ENCODE measurements around the gene CBFA2T3. TPM values are rescaled to one million over a fixed set of nuclear protein-coding genes. Genes with fewer than 3 reads are reported as not detected.

CBFA2T3 gene
- total RNA-seq, 6 experiments from 2014 or later, result not detected

DNA sequence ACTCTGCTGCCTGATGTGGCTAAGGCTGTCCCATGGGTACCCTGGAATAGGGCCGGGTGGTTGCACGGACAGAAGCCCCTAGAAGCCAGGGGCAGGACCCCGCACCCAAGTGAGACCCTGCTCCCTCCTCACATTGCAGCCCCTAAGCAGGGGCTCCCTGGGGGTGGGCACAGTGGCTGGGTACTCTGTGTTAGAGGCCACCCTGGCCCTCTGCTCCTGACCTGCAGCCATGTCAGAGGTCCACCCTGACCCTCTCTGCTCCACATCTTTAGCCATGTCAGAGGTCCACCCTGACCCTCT lies 2.1 kb downstream of the CBFA2T3 start:
- H3K4me3 Mint-ChIP-seq, result no peak overlapping the region
- no peak overlapping the region for H3K27ac Mint-ChIP-seq
- H3K9me3 Mint-ChIP-seq, result no peaks in the 10 kb centered on the region
- no peaks in the 10 kb centered on the region for H3K4me1 Mint-ChIP-seq (ENCODE audit: low read depth)
- H3K36me3 Mint-ChIP-seq (ENCODE audit: low read depth), result no peaks in the 10 kb centered on the region
- DNase-seq, result no peak
- TF ChIP-seq, protein P1, sequence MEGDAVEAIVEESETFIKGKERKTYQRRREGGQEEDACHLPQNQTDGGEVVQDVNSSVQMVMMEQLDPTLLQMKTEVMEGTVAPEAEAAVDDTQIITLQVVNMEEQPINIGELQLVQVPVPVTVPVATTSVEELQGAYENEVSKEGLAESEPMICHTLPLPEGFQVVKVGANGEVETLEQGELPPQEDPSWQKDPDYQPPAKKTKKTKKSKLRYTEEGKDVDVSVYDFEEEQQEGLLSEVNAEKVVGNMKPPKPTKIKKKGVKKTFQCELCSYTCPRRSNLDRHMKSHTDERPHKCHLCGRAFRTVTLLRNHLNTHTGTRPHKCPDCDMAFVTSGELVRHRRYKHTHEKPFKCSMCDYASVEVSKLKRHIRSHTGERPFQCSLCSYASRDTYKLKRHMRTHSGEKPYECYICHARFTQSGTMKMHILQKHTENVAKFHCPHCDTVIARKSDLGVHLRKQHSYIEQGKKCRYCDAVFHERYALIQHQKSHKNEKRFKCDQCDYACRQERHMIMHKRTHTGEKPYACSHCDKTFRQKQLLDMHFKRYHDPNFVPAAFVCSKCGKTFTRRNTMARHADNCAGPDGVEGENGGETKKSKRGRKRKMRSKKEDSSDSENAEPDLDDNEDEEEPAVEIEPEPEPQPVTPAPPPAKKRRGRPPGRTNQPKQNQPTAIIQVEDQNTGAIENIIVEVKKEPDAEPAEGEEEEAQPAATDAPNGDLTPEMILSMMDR (IDR thresholded peaks at IDR 0.05), result no peak
- H3K27me3 Mint-ChIP-seq (ENCODE audit: insufficient read depth), result peaks cover 26% of the 10 kb centered on the region

DNA sequence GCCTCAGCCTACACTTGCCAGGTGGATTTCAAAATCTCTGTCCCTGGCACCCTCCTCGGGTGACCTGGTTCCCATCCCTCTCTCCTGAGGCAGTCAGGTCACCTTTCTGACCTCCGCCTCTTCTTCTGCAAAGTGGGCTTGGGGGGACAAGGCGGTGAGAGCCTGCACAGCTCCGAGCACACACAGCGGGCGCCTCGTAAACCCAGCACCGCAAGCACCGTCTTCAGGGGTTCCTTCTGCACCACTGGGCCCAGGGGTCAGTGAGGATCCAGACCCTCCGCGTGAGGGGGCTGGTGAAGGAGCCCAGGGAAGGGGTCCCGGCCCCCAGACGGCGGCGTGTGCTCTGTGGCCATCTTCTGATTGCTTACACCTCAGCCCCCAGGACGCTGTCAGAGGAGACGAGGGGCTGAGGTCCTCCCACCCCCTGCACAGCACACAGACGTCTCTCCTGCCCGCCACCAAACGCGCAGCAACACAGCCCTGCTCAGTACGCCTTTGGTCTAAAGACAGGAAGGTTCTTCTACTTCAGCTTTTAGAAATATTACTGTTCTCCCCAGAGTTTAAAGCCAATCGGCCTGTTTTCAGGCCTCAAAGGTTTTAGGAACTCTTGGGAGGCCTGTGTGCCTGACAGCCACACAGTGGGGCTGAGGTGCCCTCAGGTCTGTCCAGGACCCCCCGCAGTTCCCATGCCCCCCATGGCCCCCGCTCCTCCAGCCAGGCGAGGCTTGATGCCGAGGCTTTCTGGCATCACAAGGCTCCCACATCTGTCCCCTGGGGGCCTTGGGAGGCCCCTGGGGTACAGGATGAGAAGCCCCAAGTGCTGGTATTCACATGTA lies 2.7 kb downstream of the CBFA2T3 start:
- no peak overlapping the region for H3K27ac Mint-ChIP-seq
- H3K4me1 Mint-ChIP-seq (ENCODE audit: low read depth), result no peaks in the 10 kb centered on the region
- TF ChIP-seq, protein P1 (IDR thresholded peaks at IDR 0.05), result no peak
- no peak overlapping the region for H3K4me3 Mint-ChIP-seq
- H3K9me3 Mint-ChIP-seq, result no peaks in the 10 kb centered on the region
- no peak for DNase-seq
- H3K36me3 Mint-ChIP-seq (ENCODE audit: low read depth), result no peaks in the 10 kb centered on the region
- H3K27me3 Mint-ChIP-seq (ENCODE audit: insufficient read depth), result peaks cover 26% of the 10 kb centered on the region

DNA sequence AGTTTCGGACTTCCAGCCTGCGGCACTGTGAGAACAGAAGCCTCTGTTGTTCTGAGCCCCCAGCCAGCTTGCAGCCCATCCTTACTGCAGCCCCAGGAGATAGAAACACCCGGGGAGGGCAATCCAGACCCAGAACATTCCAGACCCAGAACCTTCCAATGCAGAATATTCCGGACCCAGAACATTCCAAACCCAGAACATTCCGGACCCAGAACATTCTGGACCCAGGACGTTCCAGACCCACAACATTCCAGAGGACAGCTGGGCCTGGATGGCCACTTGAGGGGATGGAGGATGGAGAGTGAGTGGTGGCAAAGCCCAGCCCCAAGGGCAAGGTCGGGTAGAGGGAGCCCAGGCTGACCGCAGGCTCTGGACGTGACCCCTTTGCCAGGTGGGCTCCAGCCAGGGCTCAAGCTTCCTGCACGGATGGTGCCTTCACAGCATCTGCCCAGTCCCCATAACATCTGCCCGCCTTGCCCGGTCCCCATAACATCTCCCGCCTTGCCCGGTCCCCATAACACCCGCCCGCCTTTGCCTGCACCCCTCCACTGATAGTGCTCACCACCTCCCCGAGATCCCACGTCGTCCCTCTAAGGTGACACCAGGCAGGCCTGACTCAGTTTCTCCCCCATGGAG lies 3.5 kb downstream of the CBFA2T3 start:
- H3K4me1 Mint-ChIP-seq (ENCODE audit: low read depth), result no peaks in the 10 kb centered on the region
- no peak overlapping the region for H3K4me3 Mint-ChIP-seq
- DNase-seq, result no peak
- H3K9me3 Mint-ChIP-seq, result no peaks in the 10 kb centered on the region
- no peak overlapping the region for H3K27ac Mint-ChIP-seq
- no peaks in the 10 kb centered on the region for H3K36me3 Mint-ChIP-seq (ENCODE audit: low read depth)
- H3K27me3 Mint-ChIP-seq (ENCODE audit: insufficient read depth), result peaks cover 26% of the 10 kb centered on the region
- TF ChIP-seq, protein P1 (IDR thresholded peaks at IDR 0.05), result no peak

DNA sequence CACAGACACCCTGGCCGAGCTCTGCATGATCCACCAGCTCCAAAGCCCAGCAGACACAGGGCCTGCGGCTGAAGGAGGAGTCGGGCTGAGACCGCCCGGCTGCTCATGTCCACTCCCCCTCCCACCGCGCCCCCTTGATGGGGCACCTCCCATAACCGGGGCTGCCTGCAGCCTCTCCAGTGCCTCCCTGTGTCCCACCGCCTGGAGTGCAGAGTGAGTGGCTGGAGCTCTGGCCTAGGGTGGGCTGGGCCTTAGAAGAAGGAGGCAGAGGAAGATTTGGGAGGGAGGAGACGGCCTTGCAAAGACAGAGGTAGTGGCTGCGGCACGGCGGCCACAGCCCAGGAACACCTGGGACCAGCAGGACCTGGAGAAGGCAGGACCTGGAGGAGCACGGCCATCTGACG lies 4.0 kb downstream of the CBFA2T3 start:
- Mint-ChIP-seq H3K36me3 (ENCODE audit: low read depth) (no peaks in the 10 kb centered on the region), H3K9me3 (no peaks in the 10 kb centered on the region), H3K27ac (no peak overlapping the region), H3K4me1 (ENCODE audit: low read depth) (no peaks in the 10 kb centered on the region), H3K4me3 (no peak overlapping the region), H3K27me3 (ENCODE audit: insufficient read depth) (peaks cover 26% of the 10 kb centered on the region)
- DNase-seq, result no peak
- TF ChIP-seq, protein P1 (IDR thresholded peaks at IDR 0.05), result no peak

DNA sequence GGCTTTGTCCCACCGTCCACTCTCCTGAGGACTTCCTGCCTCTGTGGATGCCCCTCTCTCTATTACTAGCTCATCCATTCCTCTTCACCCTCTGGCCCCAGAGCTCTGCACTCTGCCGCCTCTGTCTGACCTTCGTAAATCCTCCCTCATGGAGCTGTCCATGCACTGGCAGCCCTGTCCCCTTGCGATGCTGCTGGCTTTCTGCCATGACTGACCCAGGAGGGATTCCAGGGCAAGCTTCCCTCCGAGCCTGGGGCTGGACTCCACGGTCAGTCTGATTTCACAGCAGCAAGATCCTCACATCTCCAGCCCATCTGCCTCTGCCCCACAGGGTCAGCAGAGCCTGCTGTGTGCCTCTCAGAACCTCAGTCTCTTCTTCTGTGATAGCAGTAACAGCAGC lies 4.7 kb downstream of the CBFA2T3 start:
- H3K4me1 Mint-ChIP-seq (ENCODE audit: low read depth), result no peaks in the 10 kb centered on the region
- TF ChIP-seq, protein P1 (IDR thresholded peaks at IDR 0.05), result no peak
- H3K36me3 Mint-ChIP-seq (ENCODE audit: low read depth), result no peaks in the 10 kb centered on the region
- no peak for DNase-seq
- H3K27me3 Mint-ChIP-seq (ENCODE audit: insufficient read depth), result peaks cover 26% of the 10 kb centered on the region
- no peak overlapping the region for H3K4me3 Mint-ChIP-seq
- H3K9me3 Mint-ChIP-seq, result no peaks in the 10 kb centered on the region
- H3K27ac Mint-ChIP-seq, result no peak overlapping the region
